HepG2 (cell line): Measurements from ENCODE around the gene NPHP4. TPM values are rescaled to one million over a fixed set of nuclear protein-coding genes. Genes with fewer than 3 reads are reported as not detected.

Source experiments
- BHLHE40 ChIP-seq: IDR thresholded peaks from 2 replicates; pipeline ENCODE4 v1.6.1; 2011; ENCODE audit warnings: low read length, improper control_type of control experiment
- ELF1 ChIP-seq: sonication (generic); formaldehyde crosslinking; IDR thresholded peaks from 2 replicates; pipeline ENCODE4 v1.4.0; 2020; ENCODE audit warnings: missing genetic modification reagents
- FOXK2 ChIP-seq: fragments of 450-650 bp; IDR thresholded peaks from 2 replicates; pipeline ENCODE4 v1.6.1; 2016
- FOXP4 ChIP-seq: sonication (generic); formaldehyde crosslinking; IDR thresholded peaks from 2 replicates; pipeline ENCODE4 v1.4.0; 2020; ENCODE audit warnings: missing genetic modification reagents
- ISL2 ChIP-seq: sonication (generic); formaldehyde crosslinking; IDR thresholded peaks from 2 replicates; pipeline ENCODE4 v1.5.0; 2020; ENCODE audit warnings: missing genetic modification reagents
- RERE ChIP-seq: IDR thresholded peaks from 2 replicates; pipeline ENCODE4 v1.6.1; 2016; ENCODE audit warnings: low read depth, missing genetic modification reagents, missing compliant biosample characterization
- SIX4 ChIP-seq: sonication (generic); formaldehyde crosslinking; IDR thresholded peaks from 2 replicates; pipeline ENCODE4 v1.4.0; 2020; ENCODE audit warnings: missing genetic modification reagents
- STAG1 ChIP-seq: sonication (generic); formaldehyde crosslinking; IDR thresholded peaks from 2 replicates; pipeline ENCODE4 v1.4.0; 2020; ENCODE audit warnings: missing genetic modification reagents
- TEAD3 ChIP-seq: optimal IDR thresholded peaks from 2 replicates; pipeline ENCODE3; 2016; ENCODE audit warnings: borderline replicate concordance
- TFAP4 ChIP-seq: sonication (generic); IDR thresholded peaks from 2 replicates; pipeline ENCODE4 v1.6.1; 2016; ENCODE audit warnings: low read depth, borderline replicate concordance
- TSC22D2 ChIP-seq: sonication (generic); formaldehyde crosslinking; IDR thresholded peaks from 2 replicates; pipeline ENCODE4 v1.5.1; 2020; ENCODE audit warnings: missing genetic modification reagents, mild to moderate bottlenecking, borderline replicate concordance
- ZNF253 ChIP-seq: sonication (generic); formaldehyde crosslinking; IDR thresholded peaks from 2 replicates; pipeline ENCODE4 v1.8.0; 2022; ENCODE audit warnings: mild to moderate bottlenecking, missing genetic modification reagents, borderline replicate concordance
- ZNF263 ChIP-seq: sonication (generic); formaldehyde crosslinking; IDR thresholded peaks from 2 replicates; pipeline ENCODE4 v1.4.0; 2020; ENCODE audit warnings: missing genetic modification reagents
- ZNF331 ChIP-seq: sonication (generic); formaldehyde crosslinking; IDR thresholded peaks from 2 replicates; pipeline ENCODE4 v1.4.0; 2020; ENCODE audit warnings: missing genetic modification reagents
- polyA plus RNA-seq, 8 experiments: library from polyadenylated mRNA; depleted of rRNA in 3 of 8; stranded (reverse) in 7 of 8; unstranded in 1 of 8; fragments of >200 nt; fragmentation: Illumina TruSeq in 4 of 8; extraction: Trizol in 4 of 8; gene quantifications; 2 replicates each; pipeline versions ENCODE4 v1.2.1 to v1.2.3, GENCODE V29; 2011 to 2016; ENCODE audit warnings: low read depth in 4 of 8, missing spikeins in 1 of 8, mixed read lengths in 1 of 8; ENCODE audit not compliant: insufficient read depth in 1 of 8
- total RNA-seq, 5 experiments: library from RNA; depleted of rRNA; stranded (reverse); fragments of >200 nt; fragmentation: Illumina TruSeq; extraction: Trizol; gene quantifications; 2 replicates each; pipeline ENCODE4 v1.2.3, GENCODE V29; 2016; ENCODE audit warnings: low read depth in 1 of 5
- TF ChIP-seq, protein P1 (sequence below): sonication (generic); formaldehyde crosslinking; IDR thresholded peaks from 2 replicates; pipeline ENCODE4 v1.5.0; 2020; ENCODE audit warnings: missing genetic modification reagents

NPHP4 gene
- total and polyA plus RNA-seq, 2 of the 13 experiments (the other 11 are each of a cell fraction or from before 2014, with no cell fraction given) = 4.4 to 6.8 TPM

GRCh38 chr1:5949085-5949760 is 43.0 kb downstream of the NPHP4 start (continued):
- TF ChIP-seq FOXP4 (CRISPR knock-in tag) = peak; percentile 93
- TF ChIP-seq, protein P1, sequence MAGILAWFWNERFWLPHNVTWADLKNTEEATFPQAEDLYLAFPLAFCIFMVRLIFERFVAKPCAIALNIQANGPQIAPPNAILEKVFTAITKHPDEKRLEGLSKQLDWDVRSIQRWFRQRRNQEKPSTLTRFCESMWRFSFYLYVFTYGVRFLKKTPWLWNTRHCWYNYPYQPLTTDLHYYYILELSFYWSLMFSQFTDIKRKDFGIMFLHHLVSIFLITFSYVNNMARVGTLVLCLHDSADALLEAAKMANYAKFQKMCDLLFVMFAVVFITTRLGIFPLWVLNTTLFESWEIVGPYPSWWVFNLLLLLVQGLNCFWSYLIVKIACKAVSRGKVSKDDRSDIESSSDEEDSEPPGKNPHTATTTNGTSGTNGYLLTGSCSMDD (CRISPR knock-in tag) = no peak
- TF ChIP-seq FOXK2 = peak; percentile 68
- TF ChIP-seq TSC22D2 = peak; percentile 78; the same call in 1 of the 2 replicates
- TF ChIP-seq TEAD3 (CRISPR knock-in tag) = peak; percentile 75
- 0 out of 2 replicates have a peak, but pooled peaks have one; percentile 29 for TF ChIP-seq ZNF331 (CRISPR knock-in tag)
- peak; percentile 88 for TF ChIP-seq BHLHE40
- TF ChIP-seq STAG1 = peak; percentile 38
- TF ChIP-seq SIX4 (CRISPR knock-in tag) = 0 out of 2 replicates have a peak, but pooled peaks have one; percentile 18
- peak; percentile 56 for TF ChIP-seq ZNF263 (CRISPR knock-in tag)
- peak; percentile 57; the same call in 1 of the 2 replicates for TF ChIP-seq RERE (CRISPR knock-in tag)
- peak; percentile 64; the same call in 1 of the 2 replicates for TF ChIP-seq ISL2 (CRISPR knock-in tag)
- TF ChIP-seq ZNF253 (CRISPR knock-in tag) = 0 out of 2 replicates have a peak, but pooled peaks have one; percentile 51
- TF ChIP-seq TFAP4 = peak; percentile 95
- TF ChIP-seq ELF1 = peak; percentile 29; the same call in 1 of the 2 replicates
